HG03378 (cell line): ENCODE measurements around the gene ATP1A2.
"Not testable (repeated sequence)": the region's sequence is repeated elsewhere in the genome, so short reads cannot be mapped to it uniquely, and the experiment has no call there.

Source experiments
- ATAC-seq: cut with Tn5 transposase; IDR thresholded peaks from one replicate; pipeline ENCODE4 v1.9.1; 2021; ENCODE audit warnings: mild to moderate bottlenecking, moderate library complexity; ENCODE audit not compliant: unreplicated experiment

The ATP1A2 gene

GRCh38 chr1:160122978-160123495 is 7.5 kb downstream of the ATP1A2 start:
- no peak for ATAC-seq

- no peak for ATAC-seq
These were observed 8.2 kb downstream of the ATP1A2 start for GRCh38 chr1:160123726-160124125.

DNA sequence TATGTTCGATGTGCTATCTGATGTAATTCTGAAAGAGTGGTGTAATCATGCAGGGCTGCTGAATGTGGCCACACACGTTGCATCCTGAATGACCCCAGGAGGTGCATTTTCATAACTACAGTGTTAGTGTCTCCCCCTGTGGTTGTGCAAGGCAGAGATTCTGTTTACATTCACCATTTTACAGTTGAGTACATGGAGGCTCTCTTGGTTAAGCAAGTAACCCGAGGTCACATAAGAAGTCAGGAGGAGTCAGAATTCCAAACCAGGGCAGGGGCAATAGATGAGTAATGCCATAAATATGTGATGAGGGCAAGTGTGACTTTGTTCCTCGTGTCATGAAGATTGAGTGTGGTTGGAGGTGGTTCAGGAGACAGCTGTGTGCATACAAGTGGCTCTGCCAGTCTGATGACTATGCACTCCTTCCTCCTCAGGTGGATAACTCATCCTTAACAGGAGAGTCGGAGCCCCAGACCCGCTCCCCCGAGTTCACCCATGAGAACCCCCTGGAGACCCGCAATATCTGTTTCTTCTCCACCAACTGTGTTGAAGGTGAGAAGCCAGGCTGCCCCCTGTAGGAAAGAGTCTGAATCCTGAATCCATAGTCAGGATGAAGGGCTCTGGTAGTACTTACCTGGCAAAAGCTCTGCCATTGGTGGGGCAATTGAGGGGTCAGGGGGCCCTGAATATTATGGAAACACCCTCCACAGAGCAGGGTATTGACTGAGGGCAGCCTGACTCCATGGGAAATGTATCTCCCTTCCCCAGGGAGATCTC is 9.3 kb downstream of the ATP1A2 start:
- no peak for ATAC-seq

DNA sequence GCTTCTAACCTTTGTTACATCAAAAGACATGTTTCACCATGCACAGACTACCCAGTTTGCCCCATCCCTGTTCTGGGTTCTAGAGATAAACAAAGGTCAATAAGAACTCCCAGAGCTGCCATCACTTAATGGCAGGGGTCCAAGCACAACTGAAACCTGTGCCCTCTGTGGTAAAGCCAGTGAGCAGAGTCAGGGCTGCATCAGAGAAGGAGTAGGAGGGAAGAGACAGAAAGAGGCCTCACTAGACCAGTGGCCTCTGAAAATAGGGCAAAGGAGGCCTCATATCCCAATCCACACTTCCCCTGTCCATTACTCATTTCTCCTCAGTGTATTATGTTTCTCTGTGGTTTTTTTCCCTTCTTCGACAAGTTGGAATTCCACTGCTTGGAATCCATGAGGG is 10.2 kb downstream of the ATP1A2 start:
- no peak for ATAC-seq

- not testable (repeated sequence) for ATAC-seq
These were observed 10.8 kb downstream of the ATP1A2 start for GRCh38 chr1:160126342-160126741.

- no peak for ATAC-seq
These were observed 11.8 kb downstream of the ATP1A2 start for GRCh38 chr1:160127381-160127780.

DNA sequence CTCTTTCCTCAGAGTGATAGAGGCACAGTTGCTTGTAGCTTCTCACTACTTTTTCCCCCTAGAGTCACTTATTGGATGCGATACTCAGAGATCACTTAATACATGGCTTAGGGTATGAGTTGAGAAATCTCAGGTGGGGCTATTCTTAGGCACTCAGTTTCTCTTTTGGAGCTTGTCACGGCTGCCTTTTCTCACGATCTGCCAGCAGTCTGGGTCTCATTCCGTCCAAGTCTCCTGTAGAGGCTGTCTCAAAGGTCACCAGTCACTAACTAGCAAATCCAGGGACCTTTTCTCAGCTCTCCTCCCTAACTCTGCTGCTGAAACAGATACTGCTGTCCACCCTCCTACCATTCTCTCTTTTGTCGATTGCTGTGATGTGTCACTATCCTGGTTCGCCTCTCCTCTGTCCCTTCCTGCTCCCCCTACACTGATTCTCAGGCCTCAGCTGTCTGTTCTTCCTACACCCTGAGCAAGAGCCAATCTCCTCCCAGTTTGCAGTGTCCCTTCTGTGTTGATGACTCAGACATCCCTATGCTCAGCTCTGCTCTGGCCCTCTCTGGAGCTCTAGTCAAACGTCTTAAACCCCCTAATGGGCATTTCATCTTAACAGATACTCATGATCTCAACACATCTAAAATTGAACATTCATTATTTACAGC is 12.4 kb downstream of the ATP1A2 start:
- no peak for ATAC-seq

- no peak for ATAC-seq
These were observed 13.1 kb downstream of the ATP1A2 start for GRCh38 chr1:160128636-160129035.

- ATAC-seq = no peak
These were observed 13.5 kb downstream of the ATP1A2 start for GRCh38 chr1:160129046-160129445.

DNA sequence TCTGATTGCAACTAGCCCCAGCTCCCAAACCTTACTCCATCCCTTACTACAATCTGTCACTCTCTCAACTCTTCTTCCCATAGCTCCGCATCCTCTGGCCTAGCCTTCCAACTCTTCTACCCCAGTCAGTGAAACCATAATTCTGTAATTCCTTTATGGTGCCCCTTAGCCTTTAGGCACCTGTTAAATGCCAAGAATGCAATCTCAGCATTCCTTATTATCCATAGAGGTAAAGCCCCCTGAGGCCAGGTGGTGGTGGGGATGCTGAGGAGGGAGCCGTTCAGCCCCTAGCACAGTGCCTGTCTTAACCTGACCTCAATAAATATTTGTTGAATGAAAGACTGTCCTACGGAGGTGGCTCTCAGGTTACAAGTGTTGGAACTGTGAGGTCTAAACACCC is 14.0 kb downstream of the ATP1A2 start:
- ATAC-seq = no peak

- ATAC-seq = no peak
These were observed 14.4 kb downstream of the ATP1A2 start for GRCh38 chr1:160129966-160130365.

DNA sequence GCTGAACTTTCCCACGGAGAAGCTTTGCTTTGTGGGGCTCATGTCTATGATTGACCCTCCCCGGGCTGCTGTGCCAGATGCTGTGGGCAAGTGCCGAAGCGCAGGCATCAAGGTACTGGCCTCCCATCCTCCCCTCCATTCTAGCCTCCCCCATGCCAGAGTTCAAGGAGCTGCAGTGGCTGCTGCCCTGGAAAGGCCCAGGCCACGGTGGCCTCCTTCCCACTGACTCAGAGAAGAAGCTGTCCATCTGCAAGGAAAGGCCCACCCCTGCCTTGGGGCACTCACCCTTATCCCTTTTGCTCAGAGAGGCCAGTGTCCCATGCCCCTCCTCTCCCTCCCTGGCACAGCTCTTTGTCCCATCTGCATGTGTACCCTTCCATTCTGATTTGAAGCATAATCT is 14.9 kb downstream of the ATP1A2 start:
- no peak for ATAC-seq

GRCh38 chr1:160130939-160131338 is 15.4 kb downstream of the ATP1A2 start:
- no peak for ATAC-seq

GRCh38 chr1:160131803-160132565 is 16.4 kb downstream of the ATP1A2 start:
- no peak for ATAC-seq

DNA sequence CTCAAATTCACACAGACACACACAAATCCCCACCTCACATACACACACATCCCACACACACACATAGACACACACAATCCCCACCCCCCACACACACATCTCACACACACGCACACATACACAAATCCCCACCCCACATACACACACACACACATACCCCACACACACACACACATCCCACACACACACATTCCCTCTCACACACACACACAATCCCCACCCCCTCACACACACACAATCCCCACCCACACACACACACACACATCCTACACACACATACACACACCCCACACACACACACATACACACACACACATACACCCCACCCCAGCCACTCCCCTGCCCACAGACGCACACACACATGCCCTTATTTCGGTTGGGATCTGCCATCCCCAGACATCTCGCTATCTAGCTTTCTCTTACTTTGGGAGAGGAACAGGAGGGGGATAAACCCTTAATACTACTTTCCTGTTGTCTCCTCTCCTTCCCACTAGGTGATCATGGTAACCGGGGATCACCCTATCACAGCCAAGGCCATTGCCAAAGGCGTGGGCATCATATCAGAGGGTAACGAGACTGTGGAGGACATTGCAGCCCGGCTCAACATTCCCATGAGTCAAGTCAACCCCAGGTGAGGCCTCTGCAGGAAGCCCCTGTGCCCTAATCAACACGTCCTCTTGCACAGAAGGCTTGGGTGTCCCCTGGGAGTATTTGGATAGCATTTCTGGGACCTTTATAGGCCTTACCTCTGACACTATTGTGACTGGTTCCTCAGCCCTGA is 18.6 kb downstream of the ATP1A2 start:
- ATAC-seq = no peak

DNA sequence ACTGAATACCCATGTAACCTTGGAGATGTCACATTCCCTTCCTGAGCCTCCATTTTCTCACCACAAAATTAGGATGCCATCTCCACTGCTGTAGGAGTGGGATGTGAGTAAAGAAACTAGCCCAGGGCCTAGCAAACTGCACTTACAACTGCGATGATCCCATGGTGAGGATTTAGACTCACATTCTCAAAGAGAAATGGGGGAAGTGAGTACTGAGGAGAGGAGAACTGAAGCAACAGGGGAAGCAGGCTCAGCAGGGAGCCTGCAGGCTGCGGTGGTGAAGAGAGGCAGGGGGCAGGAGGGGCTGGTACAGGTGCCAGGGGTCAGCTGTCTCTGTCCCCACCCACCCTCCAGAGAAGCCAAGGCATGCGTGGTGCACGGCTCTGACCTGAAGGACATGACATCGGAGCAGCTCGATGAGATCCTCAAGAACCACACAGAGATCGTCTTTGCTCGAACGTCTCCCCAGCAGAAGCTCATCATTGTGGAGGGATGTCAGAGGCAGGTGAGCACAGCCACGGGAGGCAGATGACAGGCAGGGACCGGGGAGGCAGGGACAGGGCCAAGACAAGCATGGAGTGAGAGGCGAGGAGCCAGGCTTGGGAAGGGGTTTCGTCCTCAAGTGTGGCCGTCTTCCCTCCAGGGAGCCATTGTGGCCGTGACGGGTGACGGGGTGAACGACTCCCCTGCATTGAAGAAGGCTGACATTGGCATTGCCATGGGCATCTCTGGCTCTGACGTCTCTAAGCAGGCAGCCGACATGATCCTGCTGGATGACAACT is 19.4 kb downstream of the ATP1A2 start:
- ATAC-seq = no peak

GRCh38 chr1:160136121-160136925 is 20.8 kb downstream of the ATP1A2 start:
- ATAC-seq = no peak

DNA sequence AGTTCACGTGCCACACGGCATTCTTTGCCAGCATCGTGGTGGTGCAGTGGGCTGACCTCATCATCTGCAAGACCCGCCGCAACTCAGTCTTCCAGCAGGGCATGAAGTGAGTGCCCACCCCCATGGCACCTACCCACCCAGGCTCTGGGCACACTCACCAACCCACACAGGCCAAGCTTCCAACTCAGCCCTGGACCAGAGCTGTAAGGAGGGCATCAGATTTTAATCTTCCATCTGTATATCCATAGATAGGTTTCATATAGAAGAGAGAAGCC is 21.3 kb downstream of the ATP1A2 start:
- ATAC-seq = no peak

DNA sequence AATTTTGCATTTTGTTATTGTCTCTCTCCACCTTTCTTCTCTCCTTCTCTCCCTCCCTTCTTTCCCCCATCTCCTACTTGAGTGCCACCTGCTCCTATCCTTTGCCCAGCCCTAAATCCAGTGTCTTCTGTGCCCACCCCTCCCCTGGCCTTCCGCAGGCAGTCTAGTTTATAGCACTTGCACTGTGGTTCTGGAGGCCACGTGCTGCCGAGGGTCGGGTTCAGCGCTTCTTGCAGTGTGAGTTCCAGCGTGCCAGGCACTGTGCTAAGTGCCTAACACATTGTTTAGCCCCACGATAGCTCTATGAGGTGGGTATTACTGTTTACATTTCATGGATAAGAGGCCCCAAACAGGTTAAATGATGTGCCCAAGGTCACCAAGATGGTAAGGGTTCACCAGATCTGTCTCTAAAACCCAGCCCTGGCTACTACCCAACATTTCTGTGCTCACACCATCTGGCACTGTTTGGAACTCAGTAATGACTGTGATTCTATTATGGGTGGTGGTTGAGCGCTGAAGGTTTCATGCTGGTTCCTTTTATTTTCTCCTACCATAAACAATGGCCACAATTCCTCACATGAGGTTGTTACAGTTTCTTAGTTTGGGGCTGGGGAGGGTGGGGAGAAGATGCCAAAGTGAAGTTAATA is 21.8 kb downstream of the ATP1A2 start:
- no peak for ATAC-seq
